HPDE6-E6E7 (cell line): ENCODE measurements around the gene PGD.
"Not testable (repeated sequence)": the region's sequence is repeated elsewhere in the genome, so short reads cannot be mapped to it uniquely, and the experiment has no call there.

ENCODE experiments used
- DNase-seq: peaks from one replicate; pipeline ENCODE4 v3.0.0; 2011; ENCODE audit warnings: missing footprints; ENCODE audit errors: extremely low spot score

Gene PGD

DNA sequence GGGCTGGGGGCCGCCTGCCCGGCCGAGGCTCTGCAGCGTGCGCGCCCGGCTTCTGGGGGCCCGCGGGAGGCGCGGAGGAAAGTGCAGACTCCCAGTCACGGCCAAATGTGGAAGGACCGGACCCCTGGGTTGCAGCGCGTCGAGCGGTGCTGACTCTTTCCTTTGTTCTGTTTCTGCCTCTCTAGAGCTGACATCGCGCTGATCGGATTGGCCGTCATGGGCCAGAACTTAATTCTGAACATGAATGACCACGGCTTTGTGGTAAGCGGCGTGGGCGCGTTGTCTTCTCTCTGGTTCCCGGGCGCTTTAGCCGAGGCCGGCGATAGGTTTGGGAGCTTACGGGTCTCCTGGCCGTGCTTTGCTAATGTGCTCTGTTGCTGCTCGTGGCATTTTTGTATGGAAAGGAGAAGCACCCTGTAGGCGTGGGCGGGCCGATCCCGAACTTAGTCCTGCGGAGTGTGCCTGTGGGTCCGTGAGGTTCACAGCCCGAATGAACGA lies 629 bp downstream of the PGD start:
- no peak for DNase-seq

DNA sequence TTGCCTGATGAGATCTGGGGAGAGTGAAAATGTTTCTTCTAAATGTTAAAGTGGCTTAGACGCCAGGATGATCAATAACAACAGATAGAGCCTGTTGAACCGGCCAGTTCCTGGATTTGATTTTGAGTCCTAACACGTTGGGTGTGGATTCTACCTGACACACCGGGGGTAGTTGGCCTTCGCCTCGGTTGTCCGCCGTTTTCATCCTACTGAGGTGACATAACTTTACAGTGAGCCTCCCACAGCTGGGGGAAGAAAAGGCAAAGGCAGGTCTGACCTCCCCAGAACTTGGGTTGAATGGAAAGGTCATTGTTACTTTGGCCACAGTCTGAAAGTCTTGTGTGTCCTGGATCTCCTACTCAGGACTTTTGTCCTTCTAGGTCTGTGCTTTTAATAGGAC lies 1.1 kb downstream of the PGD start:
- no peak for DNase-seq

DNA sequence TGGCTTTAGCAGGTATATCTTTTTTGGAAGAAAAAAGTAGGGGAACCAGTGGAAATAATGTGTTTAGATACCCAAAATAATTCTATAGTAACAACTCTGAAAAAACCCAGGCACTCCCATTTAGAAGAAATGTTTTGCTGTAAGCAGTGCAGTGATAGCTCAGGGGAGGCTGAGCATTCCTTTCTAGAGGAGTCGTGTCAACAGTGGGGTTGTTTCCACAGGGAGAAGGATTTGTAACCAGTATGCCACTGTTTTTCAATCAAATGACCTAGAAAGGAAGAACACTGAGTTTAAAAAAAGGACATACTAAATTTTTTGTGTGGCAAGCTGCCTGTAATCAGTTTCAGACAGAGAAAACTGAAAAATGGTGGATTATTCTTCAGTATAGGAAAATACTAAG lies 2.4 kb downstream of the PGD start:
- no peak for DNase-seq

DNA sequence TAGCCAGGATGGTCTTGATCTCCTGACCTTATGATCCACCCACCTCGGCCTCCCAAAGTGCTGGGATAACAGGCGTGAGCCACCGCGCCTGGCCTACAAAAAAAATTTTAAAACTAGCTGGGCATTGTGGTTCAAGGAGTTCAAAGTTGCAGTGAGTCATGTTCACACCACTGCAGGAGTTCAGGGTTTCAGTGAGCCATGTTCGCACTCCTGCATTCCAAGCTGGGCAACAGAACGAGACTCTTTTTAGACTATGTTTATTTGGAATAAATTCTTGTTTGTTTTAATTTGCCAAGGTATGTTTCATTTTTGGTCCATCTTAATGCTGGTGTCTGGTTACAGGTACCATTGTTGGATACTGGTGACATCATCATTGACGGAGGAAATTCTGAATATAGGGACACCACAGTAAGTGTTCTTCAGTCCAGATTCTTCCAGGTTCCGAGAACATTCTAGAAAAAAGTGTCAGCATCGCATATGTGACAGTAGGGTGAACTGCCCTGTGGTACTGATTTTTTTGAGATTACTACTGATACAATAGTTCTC lies 3.9 kb downstream of the PGD start:
- no peak for DNase-seq

DNA sequence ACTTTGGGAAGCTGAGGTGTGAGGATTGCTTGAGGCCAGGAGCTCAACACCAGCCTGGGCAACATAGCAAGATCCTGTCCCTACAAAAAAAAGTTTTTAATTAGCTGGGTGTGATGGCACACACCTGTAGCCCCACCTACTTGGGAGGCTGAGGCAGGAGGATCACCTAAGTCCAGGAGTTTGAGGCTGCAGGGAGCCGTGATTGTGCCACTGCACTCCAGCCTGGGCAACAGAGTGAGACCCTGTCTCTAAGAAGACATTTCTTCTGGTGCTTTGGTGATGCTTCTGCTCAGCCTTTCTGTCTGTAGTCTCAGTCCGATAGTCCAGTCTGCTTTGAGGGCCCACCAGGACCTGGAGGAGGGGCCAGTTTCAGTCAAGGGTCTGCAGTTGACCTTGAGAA lies 8.3 kb downstream of the PGD start:
- no peak for DNase-seq

DNA sequence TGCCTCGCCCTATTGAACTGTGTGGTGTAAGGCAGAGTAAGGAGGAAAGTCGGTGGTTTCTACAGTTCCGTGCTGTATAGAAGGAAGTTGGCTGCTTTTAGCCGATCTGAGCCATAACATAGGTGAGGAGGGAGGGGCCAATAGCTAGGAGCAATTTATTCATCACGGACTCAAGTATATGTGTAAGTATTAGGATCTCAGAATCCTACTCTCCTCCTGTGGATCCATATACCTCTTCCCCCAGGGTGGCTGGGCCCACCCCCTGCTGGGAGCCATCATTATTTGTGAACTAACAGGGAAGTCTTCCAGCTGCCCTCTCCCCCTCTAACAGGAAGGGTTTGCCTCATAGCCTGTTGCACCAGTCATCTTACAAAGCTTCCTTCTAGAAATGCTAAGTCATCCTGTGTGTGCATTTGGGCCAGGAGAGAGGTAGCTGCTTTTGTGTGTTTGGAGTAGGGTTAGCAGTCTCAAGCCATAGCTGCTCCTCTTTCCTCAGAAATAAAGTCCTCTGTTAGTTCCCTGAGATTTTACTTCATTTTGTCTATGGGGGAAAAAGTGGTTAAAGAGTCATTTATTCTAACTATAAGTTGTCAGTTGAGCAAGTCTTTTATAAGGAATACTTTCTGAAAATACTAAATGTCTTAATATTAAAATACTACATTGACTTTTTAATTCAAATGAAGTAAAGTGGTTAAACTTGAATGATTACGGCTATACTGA lies 16.5 kb downstream of the PGD start:
- no peak for DNase-seq

DNA sequence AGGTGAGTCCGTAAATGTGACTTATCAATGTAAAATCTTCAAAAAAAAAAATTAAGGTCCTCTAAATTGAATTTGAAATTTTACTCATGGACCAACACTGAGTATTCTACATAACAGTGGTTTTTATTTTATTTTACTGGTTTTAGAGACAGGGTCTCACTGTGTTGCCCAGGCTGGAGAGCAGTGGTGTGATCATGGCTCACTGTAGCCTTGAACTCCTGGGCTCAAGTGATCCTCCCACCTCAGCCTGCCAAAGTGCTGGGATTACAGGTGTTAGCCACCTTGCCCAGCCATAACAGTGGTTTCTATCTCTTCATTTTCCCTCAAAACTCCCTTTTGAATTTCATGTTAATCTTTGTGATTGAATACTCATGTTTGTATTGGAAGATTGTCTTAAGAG lies 17.1 kb downstream of the PGD start:
- DNase-seq = not testable (repeated sequence)

DNA sequence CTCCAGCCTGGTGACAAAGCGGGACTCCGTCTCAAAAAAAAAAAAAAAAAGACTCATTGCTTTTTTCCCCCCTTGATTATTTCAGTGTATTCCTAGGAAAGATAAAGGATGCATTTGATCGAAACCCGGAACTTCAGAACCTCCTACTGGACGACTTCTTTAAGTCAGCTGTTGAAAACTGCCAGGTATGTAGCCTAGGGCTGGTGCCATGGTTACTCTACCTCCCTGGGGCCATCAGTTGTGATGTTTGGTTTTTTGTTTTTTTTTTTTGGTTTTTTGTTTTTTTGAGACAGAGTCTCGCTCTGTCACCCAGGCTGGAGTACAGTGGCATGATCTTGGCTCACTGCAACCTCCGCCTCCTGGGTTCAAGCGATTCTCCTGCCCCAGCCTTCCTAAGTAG lies 19.9 kb downstream of the PGD start:
- DNase-seq = not testable (repeated sequence)

DNA sequence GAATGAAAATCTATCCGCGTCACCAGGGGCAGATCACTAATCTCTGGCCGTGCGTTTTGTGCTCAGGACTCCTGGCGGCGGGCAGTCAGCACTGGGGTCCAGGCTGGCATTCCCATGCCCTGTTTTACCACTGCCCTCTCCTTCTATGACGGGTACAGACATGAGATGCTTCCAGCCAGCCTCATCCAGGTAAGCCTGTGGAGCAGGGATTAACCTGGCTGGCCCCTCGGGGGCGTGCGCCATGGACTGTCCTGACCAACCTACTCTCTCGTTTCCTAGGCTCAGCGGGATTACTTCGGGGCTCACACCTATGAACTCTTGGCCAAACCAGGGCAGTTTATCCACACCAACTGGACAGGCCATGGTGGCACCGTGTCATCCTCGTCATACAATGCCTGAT lies 20.5 kb downstream of the PGD start:
- no peak for DNase-seq

DNA sequence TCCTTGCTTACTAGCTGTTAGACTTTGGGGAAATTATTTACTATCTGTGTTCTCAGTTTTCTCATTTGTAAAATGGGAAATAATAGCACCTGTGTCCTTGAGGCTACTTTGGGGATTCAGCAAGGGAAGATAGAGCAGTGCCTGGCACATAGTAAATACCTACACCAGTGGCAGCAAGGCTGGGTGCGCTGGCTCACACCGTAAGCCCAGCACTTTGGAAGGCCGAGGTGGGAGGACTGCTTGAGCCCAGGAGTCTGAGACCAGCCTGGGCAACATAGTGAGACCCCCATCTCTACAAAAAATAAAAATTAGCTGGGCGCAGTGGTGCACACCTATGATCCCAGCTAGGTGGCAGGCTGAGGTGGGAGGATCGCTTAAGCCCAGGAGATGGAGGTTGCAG lies 22.8 kb downstream of the PGD start:
- no peak for DNase-seq

DNA sequence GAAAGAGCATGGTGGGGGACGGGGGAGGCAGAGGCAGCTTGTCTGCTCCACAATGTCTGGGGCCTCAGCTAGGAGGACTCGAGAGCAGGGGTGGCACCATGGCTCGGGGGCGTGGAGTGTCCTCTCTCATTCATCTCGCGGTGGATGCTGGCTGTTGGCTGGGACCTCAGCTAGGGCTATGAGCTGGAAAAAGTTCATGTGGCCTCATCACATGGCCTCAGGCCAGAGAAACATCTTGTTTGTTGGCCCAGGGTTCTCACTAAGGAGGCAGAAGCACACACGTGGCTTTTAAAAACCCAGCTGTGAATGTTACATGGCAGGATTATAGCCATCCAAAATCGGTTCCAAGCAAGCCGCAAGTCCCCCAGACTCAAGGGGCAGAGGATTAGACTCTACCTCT lies 25.2 kb downstream of the PGD start:
- DNase-seq = no peak

DNA sequence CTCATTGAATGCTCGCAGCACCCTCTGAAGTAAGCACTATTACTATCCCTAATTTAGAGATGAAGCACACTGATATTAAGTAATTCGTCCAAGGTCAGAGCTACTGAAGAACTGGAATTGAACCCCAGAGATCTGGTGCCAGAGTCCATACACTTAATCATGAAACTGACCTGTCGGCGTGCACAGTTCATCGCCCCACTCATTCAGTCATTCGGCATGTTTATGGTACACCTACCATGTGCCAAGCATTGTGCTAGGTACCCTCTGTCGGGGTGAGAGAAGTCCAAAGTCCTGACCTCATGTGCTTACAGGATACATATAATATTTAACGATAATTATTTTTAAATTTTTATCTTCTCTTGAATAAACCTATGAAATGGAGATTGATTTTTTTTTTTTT lies 25.8 kb downstream of the PGD start:
- DNase-seq = no peak

DNA sequence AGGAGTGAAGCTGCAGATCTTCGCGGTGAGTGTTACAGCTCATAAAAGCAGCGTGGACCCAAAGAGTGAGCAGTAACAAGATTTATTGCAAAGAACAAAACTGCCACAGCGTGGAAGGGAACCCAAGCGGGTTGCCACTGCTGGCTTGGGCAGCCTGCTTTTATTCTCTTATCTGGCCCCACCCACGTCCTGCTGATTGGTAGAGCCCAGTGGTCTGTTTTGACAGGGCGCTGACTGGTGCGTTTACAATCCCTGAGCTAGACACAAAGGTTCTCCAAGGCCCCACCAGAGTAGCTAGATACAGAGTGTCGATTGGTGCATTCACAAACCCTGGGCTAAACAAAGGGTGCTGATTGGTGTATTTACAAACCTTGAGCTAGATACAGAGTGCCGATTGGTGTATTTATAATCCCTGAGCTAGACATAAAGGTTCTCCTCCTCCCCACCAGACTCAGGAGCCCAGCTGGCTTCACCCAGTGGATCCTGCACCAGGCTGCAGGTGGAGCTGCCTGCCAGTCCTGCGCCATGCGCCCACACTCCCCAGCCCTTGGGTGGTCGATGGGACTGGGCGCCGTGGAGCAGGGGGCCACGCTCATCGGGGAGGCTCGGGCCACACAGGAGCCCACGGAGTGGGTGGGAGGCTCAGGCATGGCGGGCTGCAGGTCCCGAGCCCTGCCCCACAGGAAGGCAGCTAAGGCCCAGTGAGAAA lies 27.1 kb downstream of the PGD start:
- DNase-seq = not testable (repeated sequence)

DNA sequence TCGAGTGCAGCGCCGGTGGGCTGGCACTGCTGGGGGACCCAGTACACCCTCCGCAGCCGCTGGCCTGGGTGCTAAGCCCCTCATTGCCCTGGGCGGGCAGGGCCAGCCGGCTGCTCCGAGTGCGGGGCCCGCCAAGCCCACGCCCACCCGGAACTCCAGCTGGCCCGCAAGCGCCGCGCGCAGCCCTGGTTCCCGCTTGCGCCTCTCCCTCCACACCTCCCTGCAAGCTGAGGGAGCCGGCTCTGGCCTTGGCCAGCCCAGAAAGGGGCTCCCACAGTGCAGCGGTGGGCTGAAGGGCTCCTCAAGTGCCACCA lies 27.6 kb downstream of the PGD start:
- DNase-seq = not testable (repeated sequence)

DNA sequence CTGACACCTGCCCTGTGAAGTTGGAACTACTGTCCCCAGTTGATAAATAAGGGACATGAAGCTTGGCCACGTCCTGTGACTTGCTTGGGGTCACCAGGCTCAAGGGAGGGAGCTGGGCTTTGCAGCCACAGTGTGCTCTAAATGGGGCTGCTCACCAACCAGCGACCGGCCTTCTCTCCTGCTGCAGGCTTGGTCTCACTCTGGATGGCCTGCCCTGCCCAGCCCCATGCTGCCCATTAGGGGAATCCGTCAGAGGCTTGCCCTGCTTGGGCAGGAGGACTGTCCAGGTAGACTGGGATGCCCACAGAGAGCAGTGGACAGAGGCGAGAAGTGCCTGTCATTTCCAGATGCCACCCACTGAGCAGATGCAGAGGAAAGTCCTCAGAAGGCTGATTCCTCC lies 30.1 kb downstream of the PGD start:
- DNase-seq = no peak

DNA sequence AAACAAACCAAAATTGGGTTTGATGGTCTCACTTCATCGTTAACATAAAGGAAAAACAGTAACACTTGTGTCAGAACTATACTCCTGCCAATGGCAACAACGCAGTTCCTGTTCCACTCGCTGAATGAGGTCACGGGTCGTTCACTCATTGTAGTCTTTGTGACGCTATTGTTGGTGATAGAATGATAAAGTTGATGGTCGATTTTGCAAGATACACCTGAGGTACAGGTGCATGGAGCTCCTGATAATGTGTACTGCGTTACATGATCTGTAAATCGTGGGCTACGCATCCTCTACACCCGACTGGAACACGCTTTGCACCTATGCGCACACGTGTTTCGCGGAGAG lies 31.0 kb downstream of the PGD start:
- DNase-seq = no peak

DNA sequence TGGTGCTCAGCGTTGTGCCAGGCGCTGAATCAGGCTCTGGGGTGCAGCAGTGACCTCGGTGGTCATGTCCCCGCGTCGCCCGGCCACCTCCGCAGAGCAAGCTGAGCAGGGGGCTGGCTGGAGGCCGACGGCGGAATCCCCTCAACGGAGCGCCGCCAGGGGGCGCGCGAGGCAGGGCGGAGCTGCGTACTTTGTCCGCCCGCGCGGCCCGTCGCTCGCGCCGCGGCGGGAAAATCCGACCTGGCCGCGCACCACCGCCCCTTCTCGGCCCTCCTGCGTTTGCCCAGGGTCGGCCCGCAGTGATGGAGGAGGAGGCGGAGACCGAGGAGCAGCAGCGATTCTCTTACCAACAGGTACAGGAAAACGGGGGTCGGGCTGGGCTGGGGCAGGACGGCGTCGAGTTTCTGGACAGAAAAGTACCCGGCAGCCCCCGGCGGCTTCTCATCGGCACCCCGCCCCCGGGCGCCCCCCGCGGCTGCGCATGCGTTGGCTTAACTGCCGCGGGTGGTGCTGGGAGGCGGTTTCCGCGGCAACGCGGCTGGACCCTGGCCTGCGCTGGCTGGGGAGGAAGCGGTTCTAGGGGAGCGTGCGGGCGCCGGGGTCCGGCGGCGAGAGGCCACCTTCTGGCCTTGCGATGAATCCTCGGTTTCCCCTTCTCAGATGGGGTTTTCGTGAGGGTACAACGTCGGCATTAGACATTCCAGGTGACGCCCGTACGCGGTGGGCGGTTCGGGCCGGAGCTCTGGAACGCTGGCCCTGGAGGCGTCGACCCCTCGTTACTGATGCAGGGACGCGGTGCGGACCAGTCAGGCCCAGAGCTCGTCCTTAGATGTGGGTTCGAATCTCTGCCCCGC lies 31.6 kb downstream of the PGD start, which contains the start of gene CENPS:
TSS of gene CENPS (plus strand) at position 218 of the 854 bp plus-strand sequence. CDS start at position 303, 85 bp downstream.
- peak; percentile 97 for DNase-seq

DNA sequence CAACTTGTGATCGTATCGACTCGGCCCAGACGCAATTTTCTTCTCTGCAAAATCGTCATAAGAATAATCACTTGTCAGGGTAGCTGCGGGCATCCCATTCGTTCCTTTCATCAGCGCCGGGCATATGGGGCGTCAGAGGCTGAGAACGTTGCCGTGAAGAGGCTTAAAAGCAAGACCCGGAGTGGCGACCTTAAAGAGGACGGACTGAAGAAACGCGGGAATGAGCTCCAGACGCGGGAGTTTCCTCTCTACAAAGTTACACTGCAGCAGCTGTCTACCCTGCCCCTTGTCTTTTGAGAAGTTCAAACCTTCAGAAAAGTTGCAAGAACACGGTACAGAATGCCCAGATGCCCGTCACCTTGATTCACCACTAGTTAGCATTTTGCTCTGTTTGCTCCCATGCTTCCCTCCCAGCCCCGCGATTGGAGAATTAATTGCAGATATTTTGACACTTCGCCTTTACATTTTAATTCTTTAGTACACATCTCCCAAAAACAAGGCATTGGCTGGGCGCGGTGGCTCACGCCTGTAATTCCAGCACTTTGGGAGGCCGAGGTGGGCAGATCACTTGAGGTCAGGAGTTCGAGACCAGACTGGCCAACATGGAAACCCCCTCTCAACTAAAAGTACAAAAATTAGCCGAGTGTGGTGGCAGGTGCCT lies 32.3 kb downstream of the PGD start:
- no peak for DNase-seq

DNA sequence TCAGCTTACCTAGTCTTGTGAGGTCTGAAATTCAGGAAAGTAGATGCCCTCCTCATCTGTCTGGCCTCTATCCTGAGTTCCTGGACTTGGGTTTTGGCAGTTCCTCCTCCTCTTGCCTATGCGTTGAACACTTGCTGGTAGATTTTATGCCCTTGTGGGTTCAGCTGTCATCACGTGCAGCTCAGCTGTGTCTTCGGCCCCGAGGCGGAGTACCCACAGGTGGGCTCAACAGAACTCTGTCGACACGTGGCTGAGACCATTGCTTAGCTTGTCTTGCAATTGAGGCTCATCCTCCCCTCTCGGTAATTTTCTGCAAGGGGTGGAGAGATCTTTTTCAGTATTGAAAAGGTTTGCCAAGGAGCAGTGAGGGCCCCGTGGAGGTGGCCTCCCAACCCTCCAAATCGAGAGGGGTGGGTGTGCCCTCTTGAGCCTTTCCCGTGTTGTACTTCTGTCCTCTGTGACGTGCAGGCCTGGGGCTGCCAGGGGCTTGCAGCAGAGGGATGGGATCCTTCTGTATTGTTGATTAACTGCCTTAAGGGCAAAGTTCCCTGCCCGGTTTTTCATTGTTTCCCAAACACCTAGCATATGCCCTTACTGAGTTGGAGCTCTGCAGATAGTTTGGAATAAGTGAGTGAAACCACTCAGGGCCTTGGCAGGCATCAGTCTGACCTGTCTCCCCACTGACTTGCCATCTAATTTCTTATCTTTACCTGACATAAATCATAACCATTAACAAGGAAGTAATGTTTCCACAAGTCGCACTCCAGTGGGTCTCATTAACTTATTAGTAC lies 34.2 kb downstream of the PGD start:
- no peak for DNase-seq

DNA sequence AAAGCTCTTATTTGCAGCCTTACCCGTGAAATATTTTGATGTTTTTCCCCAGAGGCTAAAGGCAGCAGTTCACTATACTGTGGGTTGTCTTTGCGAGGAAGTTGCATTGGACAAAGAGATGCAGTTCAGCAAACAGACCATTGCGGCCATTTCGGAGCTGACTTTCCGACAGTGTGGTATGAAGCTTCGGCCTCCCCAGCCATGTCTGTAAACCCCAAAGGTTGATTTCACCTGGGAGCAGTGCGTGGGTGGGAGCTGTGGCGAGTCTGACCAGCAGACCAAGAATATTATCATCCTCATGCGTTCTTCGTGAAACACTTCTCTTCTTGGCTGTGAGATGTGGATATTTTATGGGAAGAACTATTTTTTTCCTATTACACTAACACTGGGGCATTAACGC lies 34.9 kb downstream of the PGD start:
- DNase-seq = no peak

DNA sequence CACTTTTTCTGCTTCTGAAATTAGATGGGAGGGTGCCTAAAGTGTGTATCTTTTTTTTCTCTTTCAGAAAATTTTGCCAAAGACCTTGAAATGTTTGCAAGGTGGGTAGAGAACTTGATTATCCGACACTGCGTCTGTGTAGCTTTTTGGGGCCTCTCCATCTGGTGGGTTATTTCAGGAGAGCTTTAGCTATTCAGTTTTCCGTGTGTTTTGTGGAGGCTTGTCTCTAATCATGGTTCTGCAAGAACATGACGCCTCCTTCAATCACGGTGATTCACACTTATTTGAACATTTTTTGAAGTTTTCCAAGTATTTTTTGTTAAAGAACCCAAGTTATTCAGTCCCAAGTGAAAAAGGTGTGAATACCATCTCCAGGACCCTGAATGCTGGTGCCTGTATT lies 35.7 kb downstream of the PGD start:
- DNase-seq = no peak
